Peyer's patch (tissue), 4 donors: ENCODE data around the gene CALD1.

Experiments used
- CTCF ChIP-seq, 6 experiments: fragments of 450-650 bp in 4 of 6; fragments of 200-600 bp in 2 of 6; sonication (generic) in 1 of 6; IDR thresholded peaks; one replicate each; pipeline ENCODE4 v1.5.1; 2017 to 2019; ENCODE audit warnings: antibody characterized with exemption in 6 of 6, mild to moderate bottlenecking in 3 of 6, moderate library complexity in 1 of 6
- POLR2A ChIP-seq, 2 donors: fragments of 450-650 bp; IDR thresholded peaks; one replicate each; pipeline ENCODE4 v1.5.1; 2017; ENCODE audit warnings: antibody characterized with exemption in 2 of 2, mild to moderate bottlenecking in 2 of 2, moderate library complexity in 2 of 2

GRCh38 chr7:134948246-134948645 lies 168.8 kb downstream of the CALD1 start:
- no peak for TF ChIP-seq CTCF (IDR thresholded peaks at IDR 0.05)
- no peak for TF ChIP-seq POLR2A (IDR thresholded peaks at IDR 0.05)
